ENCODE data around the gene PARP4. TPM values are rescaled to one million over a fixed set of nuclear protein-coding genes. Genes with fewer than 3 reads are reported as not detected.
"Not testable (repeated sequence)": the region's sequence is repeated elsewhere in the genome, so short reads cannot be mapped to it uniquely, and the experiment has no call there.

The PARP4 gene
- total and polyA plus RNA-seq, 2 donors (not counting 1 experiment from before 2014, with no cell fraction given), result 22.2 to 88.8 TPM

GRCh38 chr13:24384091-24384490, 128.5 kb downstream of the PARP4 start:
- H2AFZ ChIP-seq (ENCODE audit: insufficient read depth, low read depth, low read length, poor library complexity, severe bottlenecking); ATAC-seq (ENCODE audit: low read depth); H3K36me3 ChIP-seq (replicated peaks in 1 of 2; ENCODE audit: control extremely low read depth in 1 of 2, control insufficient read depth in 1 of 2, extremely low read depth in 1 of 2, insufficient read depth in 2 of 2, low read length in 1 of 2); H3K9me3 ChIP-seq (ENCODE audit: control extremely low read depth in 1 of 3, control insufficient read depth in 2 of 3, insufficient read depth in 1 of 3, low read length in 2 of 3); H3K4me3 Mint-ChIP-seq; H3K27ac Mint-ChIP-seq; H3K79me2 ChIP-seq (ENCODE audit: control insufficient read depth, insufficient read depth, low read length); H3K4me3 ChIP-seq (ENCODE audit: control extremely low read depth in 1 of 5, extremely low read depth in 1 of 5, insufficient read depth in 1 of 5, low read depth in 2 of 5, low read length in 4 of 5); H3K27me3 Mint-ChIP-seq; POLR2A ChIA-PET; H3K27me3 ChIP-seq (replicated peaks in 1 of 4; ENCODE audit: control extremely low read depth in 1 of 4, control insufficient read depth in 3 of 4, insufficient read depth in 4 of 4, low read length in 3 of 4); H3K4me1 ChIP-seq (ENCODE audit: control insufficient read depth in 2 of 2, insufficient read depth in 2 of 2, low read length in 2 of 2); H3K9me3 Mint-ChIP-seq (ENCODE audit: insufficient read depth); H3K27ac ChIP-seq (ENCODE audit: low read length in 2 of 2); H3K9ac ChIP-seq (ENCODE audit: low read length); H3K4me2 ChIP-seq (replicated peaks; ENCODE audit: low read depth, low read length, poor library complexity, severe bottlenecking); DNase-seq; CTCF ChIA-PET; H3K4me1 Mint-ChIP-seq; H4K20me1 ChIP-seq (ENCODE audit: control insufficient read depth, insufficient read depth, low read length, poor library complexity, severe bottlenecking): not testable (repeated sequence)
- intact Hi-C loops (cut with micrococcal nuclease), result loop anchor here (5.0 kb wide), 1 partner anchor 52 kb away; no protein-coding TSS in a partner anchor
- 98% methylated on average over 7 of the region's 17 CpGs for WGBS (ENCODE audit: insufficient coverage)

- Histone ChIP-seq H2AFZ (ENCODE audit: insufficient read depth, low read depth, low read length, poor library complexity, severe bottlenecking) (no peak overlapping the region), H3K79me2 (ENCODE audit: control insufficient read depth, insufficient read depth, low read length) (no peaks in the 10 kb centered on the region), H3K9me3 (ENCODE audit: control extremely low read depth in 1 of 3, control insufficient read depth in 2 of 3, insufficient read depth in 1 of 3, low read length in 2 of 3) (no peaks in the 10 kb centered on the region), H3K36me3 (replicated peaks in 1 of 2; ENCODE audit: control extremely low read depth in 1 of 2, control insufficient read depth in 1 of 2, extremely low read depth in 1 of 2, insufficient read depth in 2 of 2, low read length in 1 of 2) (no peaks in the 10 kb centered on the region), H3K4me1 (ENCODE audit: control insufficient read depth in 2 of 2, insufficient read depth in 2 of 2, low read length in 2 of 2) (no peaks in the 10 kb centered on the region), H3K4me3 (ENCODE audit: control extremely low read depth in 1 of 5, extremely low read depth in 1 of 5, insufficient read depth in 1 of 5, low read depth in 2 of 5, low read length in 4 of 5) (no peak overlapping the region), H3K4me2 (replicated peaks; ENCODE audit: low read depth, low read length, poor library complexity, severe bottlenecking) (no peak overlapping the region), H4K20me1 (ENCODE audit: control insufficient read depth, insufficient read depth, low read length, poor library complexity, severe bottlenecking) (no peaks in the 10 kb centered on the region), H3K27ac (ENCODE audit: low read length in 2 of 2) (no peak overlapping the region), H3K9ac (ENCODE audit: low read length) (no peak overlapping the region), H3K27me3 (replicated peaks in 1 of 4; ENCODE audit: control extremely low read depth in 1 of 4, control insufficient read depth in 3 of 4, insufficient read depth in 4 of 4, low read length in 3 of 4) (no peaks in the 10 kb centered on the region)
- Mint-ChIP-seq H3K9me3 (ENCODE audit: insufficient read depth) (no peaks in the 10 kb centered on the region), H3K4me1 (no peaks in the 10 kb centered on the region), H3K27me3 (peaks cover 3% of the 10 kb centered on the region), H3K27ac (no peak overlapping the region), H3K4me3 (no peak overlapping the region)
- CTCF ChIA-PET, result no interaction called here
- intact Hi-C loops (cut with micrococcal nuclease), result loop anchor here (5.0 kb wide), 1 partner anchor 49 kb away; no protein-coding TSS in a partner anchor
- DNase-seq (no peak), ATAC-seq (ENCODE audit: low read depth) (no peak)
- TF ChIP-seq EZH2 (IDR thresholded peaks at IDR 0.05; ENCODE audit: borderline replicate concordance, insufficient read depth, low read depth, low read length, poor library complexity, severe bottlenecking) (no peak), CTCF (IDR thresholded peaks at IDR 0.05) (no peak)
- POLR2A ChIA-PET, result no interaction called here
- whole genome bisulfite sequencing (ENCODE audit: insufficient coverage), result 96% methylated on average over 11 of the region's 14 CpGs
Measured at GRCh38 chr13:24381541-24382265, 130.9 kb downstream of the PARP4 start.

- H3K4me3 ChIP-seq (ENCODE audit: control extremely low read depth in 1 of 5, extremely low read depth in 1 of 5, insufficient read depth in 1 of 5, low read depth in 2 of 5, low read length in 4 of 5); H3K4me1 Mint-ChIP-seq; H3K79me2 ChIP-seq (ENCODE audit: control insufficient read depth, insufficient read depth, low read length); H3K9me3 Mint-ChIP-seq (ENCODE audit: insufficient read depth); H3K27ac Mint-ChIP-seq; H3K27me3 Mint-ChIP-seq; ATAC-seq (ENCODE audit: low read depth); H3K27me3 ChIP-seq (replicated peaks in 1 of 4; ENCODE audit: control extremely low read depth in 1 of 4, control insufficient read depth in 3 of 4, insufficient read depth in 4 of 4, low read length in 3 of 4); CTCF ChIA-PET; H3K4me2 ChIP-seq (replicated peaks; ENCODE audit: low read depth, low read length, poor library complexity, severe bottlenecking); H3K4me1 ChIP-seq (ENCODE audit: control insufficient read depth in 2 of 2, insufficient read depth in 2 of 2, low read length in 2 of 2); H2AFZ ChIP-seq (ENCODE audit: insufficient read depth, low read depth, low read length, poor library complexity, severe bottlenecking); H3K4me3 Mint-ChIP-seq; H4K20me1 ChIP-seq (ENCODE audit: control insufficient read depth, insufficient read depth, low read length, poor library complexity, severe bottlenecking); DNase-seq; POLR2A ChIA-PET; H3K9ac ChIP-seq (ENCODE audit: low read length); H3K9me3 ChIP-seq (ENCODE audit: control extremely low read depth in 1 of 3, control insufficient read depth in 2 of 3, insufficient read depth in 1 of 3, low read length in 2 of 3); H3K27ac ChIP-seq (ENCODE audit: low read length in 2 of 2); H3K36me3 ChIP-seq (replicated peaks in 1 of 2; ENCODE audit: control extremely low read depth in 1 of 2, control insufficient read depth in 1 of 2, extremely low read depth in 1 of 2, insufficient read depth in 2 of 2, low read length in 1 of 2): not testable (repeated sequence)
- intact Hi-C loops (cut with micrococcal nuclease), result loop anchor here (5.0 kb wide), 1 partner anchor 49 kb away; no protein-coding TSS in a partner anchor
Measured at GRCh38 chr13:24380881-24381280, 131.7 kb downstream of the PARP4 start.
